HG03159 (cell line): ENCODE measurements around the gene DMKN.

Experiments used
- ATAC-seq: cut with Tn5 transposase; IDR thresholded peaks from one replicate; pipeline ENCODE4 v1.9.1; 2021; ENCODE audit warnings: mild to moderate bottlenecking, moderate library complexity; ENCODE audit not compliant: unreplicated experiment

The DMKN gene

GRCh38 chr19:35549879-35550523 is 36.6 kb upstream of the DMKN start:
- ATAC-seq = no peak

GRCh38 chr19:35549174-35549788 is 35.8 kb upstream of the DMKN start:
- no peak for ATAC-seq

- no peak for ATAC-seq
Observed at GRCh38 chr19:35546532-35546931, 33.1 kb upstream of the DMKN start.

- peak; percentile 36 for ATAC-seq
Observed at GRCh38 chr19:35545855-35546381, 32.5 kb upstream of the DMKN start.

GRCh38 chr19:35545001-35545854 is 31.8 kb upstream of the DMKN start, which contains the start of gene TMEM147:
TSS of gene TMEM147 (plus strand) at chr19:35545626. CDS start at chr19:35545740, 114 bp downstream.
- ATAC-seq = peak; percentile 81

GRCh38 chr19:35544110-35544802 is 30.8 kb upstream of the DMKN start:
- ATAC-seq = no peak

- ATAC-seq = no peak
Observed at GRCh38 chr19:35543280-35544109, 30.0 kb upstream of the DMKN start.

- ATAC-seq = no peak
Observed at GRCh38 chr19:35542209-35542608, 28.8 kb upstream of the DMKN start.

- ATAC-seq = no peak
Observed at GRCh38 chr19:35540356-35540927, 27.0 kb upstream of the DMKN start.

- no peak for ATAC-seq
Observed at GRCh38 chr19:35539850-35540249, 26.4 kb upstream of the DMKN start.

- ATAC-seq = no peak
Observed at GRCh38 chr19:35539314-35539713, 25.9 kb upstream of the DMKN start.

- no peak for ATAC-seq
Observed at GRCh38 chr19:35534803-35535480, 21.5 kb upstream of the DMKN start.

- ATAC-seq = no peak
Observed at GRCh38 chr19:35533822-35534392, 20.5 kb upstream of the DMKN start.

- no peak for ATAC-seq
Observed at GRCh38 chr19:35533201-35533821, 19.9 kb upstream of the DMKN start, which contains the start of gene GAPDHS. TSS of gene GAPDHS (plus strand) at chr19:35533456. CDS start at chr19:35533528, 72 bp downstream.

- no peak for ATAC-seq
Observed at GRCh38 chr19:35531291-35531690, 17.8 kb upstream of the DMKN start.

GRCh38 chr19:35529241-35530218 is 16.1 kb upstream of the DMKN start:
- ATAC-seq = no peak
